HS-5 (cell line): Measurements from ENCODE around the gene MT1F.
"Not testable (repeated sequence)": the region's sequence is repeated elsewhere in the genome, so short reads cannot be mapped to it uniquely, and the experiment has no call there.

ENCODE experiments used
- DNase-seq: peaks from one replicate; pipeline ENCODE4 v3.0.0-alpha.2; 2012; ENCODE audit warnings: low read depth

MT1F gene

GRCh38 chr16:56645311-56645710 lies 12.4 kb upstream of the MT1F start:
- no peak for DNase-seq

- DNase-seq, result no peak
Observed at GRCh38 chr16:56645838-56646237, 11.9 kb upstream of the MT1F start.

- DNase-seq, result no peak
Observed at GRCh38 chr16:56647641-56648431, 9.9 kb upstream of the MT1F start.

GRCh38 chr16:56649271-56649670 lies 8.5 kb upstream of the MT1F start:
- no peak for DNase-seq

- DNase-seq, result no peak
Observed at GRCh38 chr16:56649820-56650219, 7.9 kb upstream of the MT1F start.

GRCh38 chr16:56651586-56651985 lies 6.2 kb upstream of the MT1F start, which contains the start of gene MT1B:
TSS of gene MT1B (plus strand) at chr16:56651886. CDS start at chr16:56651954, 68 bp downstream.
- DNase-seq, result no peak

- no peak for DNase-seq
Observed at GRCh38 chr16:56652600-56652999, 5.2 kb upstream of the MT1F start.

- no peak for DNase-seq
Observed at GRCh38 chr16:56653218-56653617, 4.5 kb upstream of the MT1F start.

- DNase-seq, result no peak
Observed at GRCh38 chr16:56658327-56658875, 642 bp downstream of the MT1F start.

GRCh38 chr16:56662357-56663354 lies 4.9 kb downstream of the MT1F start:
- DNase-seq, result no peak

- DNase-seq, result no peak
Observed at GRCh38 chr16:56664506-56664905, 6.7 kb downstream of the MT1F start.

GRCh38 chr16:56665286-56666261 lies 7.8 kb downstream of the MT1F start:
- not testable (repeated sequence) for DNase-seq

GRCh38 chr16:56667581-56668571 lies 10.1 kb downstream of the MT1F start, which contains the start of gene MT1G:
TSS of gene MT1G (minus strand) at chr16:56668065. CDS start at chr16:56667993, 72 bp downstream.
- DNase-seq, result no peak

GRCh38 chr16:56669005-56669839 lies 11.5 kb downstream of the MT1F start, which contains the start of gene MT1H:
TSS of gene MT1H (plus strand) at chr16:56669814. CDS start at chr16:56669885, 71 bp downstream.
- no peak for DNase-seq

- no peak for DNase-seq
Observed at GRCh38 chr16:56669840-56670619, 12.3 kb downstream of the MT1F start.

GRCh38 chr16:56670620-56670934 lies 12.8 kb downstream of the MT1F start:
- no peak for DNase-seq

- DNase-seq, result not testable (repeated sequence)
Observed at GRCh38 chr16:56671691-56672090, 13.9 kb downstream of the MT1F start.

GRCh38 chr16:56672171-56672570 lies 14.4 kb downstream of the MT1F start:
- not testable (repeated sequence) for DNase-seq
